A204.1 (cell line): Measurements from ENCODE around the gene SMIM29.

Source experiments
- FAIRE-seq: peaks from 2 replicates; lab custom pipeline; 2012; peaks lifted over from hg19 to GRCh38; lab: Jason Lieb, UNC

SMIM29 gene

GRCh38 chr6:34240329-34241248 is 8.2 kb downstream of the SMIM29 start:
- FAIRE-seq = no peak

DNA sequence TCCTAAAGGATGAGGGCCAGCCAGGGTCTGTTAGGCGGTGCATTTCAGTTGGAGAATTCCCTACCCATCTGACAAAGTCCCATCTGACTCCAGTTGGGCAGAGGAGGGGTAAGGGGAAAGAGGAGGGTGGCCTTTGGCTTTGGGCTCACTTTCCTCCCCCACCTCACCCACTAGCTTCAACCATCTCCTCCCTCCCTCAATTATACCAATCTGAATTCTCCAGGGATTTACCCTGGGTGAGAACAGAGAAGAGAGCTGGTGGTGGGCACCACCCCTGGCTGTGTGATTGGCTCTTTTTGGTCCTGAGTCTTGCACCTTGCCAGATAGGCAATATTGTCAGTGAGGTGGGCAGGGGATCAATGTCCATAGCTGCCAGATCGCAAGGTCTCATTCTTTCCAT is 8.9 kb downstream of the SMIM29 start:
- FAIRE-seq = no peak

- no peak for FAIRE-seq
Observed at GRCh38 chr6:34239500-34239825, 9.3 kb downstream of the SMIM29 start.

DNA sequence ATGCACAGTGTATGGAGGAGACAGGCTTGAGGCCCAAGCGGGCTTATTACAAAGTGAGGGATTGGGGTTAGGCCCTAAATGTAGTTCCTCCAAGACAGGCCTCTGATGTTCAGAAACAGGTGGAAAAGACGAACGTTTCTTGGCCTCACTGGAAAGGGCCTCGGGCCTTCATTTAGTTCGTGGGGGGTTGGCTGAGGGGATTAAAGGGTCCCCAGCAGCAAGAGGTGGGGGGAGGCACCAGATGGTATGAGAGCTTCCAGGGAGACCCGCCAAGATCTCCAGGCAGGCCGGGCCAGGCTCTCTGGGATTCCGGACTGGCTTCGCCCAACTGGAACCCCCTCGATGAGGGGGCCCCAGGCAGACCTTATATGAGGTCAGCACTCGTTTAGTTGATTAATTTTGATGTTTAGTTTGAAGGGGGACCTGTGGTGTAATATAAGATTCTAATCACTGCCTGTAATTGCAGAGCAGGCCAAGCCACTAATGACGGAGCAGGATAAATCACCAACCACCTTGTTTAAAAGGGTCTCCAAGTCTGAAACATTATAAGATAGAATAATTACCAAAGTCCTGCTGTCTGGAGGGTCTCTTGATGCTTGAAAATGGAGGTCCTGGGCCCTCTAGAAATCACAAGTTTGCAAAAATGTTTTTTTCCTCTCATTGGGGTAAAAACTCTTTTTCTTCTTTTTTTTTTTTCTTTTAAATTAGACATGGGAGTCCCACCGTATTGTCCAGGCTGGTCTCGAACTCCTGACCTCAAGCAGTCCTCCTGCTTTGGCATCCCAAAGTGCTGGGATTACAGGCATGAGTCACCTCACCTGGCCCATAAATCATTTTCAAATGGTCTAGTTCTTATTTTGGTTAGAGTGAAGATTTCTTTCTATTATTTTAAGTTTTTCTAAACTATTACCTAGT is 10.0 kb downstream of the SMIM29 start:
- no peak for FAIRE-seq

DNA sequence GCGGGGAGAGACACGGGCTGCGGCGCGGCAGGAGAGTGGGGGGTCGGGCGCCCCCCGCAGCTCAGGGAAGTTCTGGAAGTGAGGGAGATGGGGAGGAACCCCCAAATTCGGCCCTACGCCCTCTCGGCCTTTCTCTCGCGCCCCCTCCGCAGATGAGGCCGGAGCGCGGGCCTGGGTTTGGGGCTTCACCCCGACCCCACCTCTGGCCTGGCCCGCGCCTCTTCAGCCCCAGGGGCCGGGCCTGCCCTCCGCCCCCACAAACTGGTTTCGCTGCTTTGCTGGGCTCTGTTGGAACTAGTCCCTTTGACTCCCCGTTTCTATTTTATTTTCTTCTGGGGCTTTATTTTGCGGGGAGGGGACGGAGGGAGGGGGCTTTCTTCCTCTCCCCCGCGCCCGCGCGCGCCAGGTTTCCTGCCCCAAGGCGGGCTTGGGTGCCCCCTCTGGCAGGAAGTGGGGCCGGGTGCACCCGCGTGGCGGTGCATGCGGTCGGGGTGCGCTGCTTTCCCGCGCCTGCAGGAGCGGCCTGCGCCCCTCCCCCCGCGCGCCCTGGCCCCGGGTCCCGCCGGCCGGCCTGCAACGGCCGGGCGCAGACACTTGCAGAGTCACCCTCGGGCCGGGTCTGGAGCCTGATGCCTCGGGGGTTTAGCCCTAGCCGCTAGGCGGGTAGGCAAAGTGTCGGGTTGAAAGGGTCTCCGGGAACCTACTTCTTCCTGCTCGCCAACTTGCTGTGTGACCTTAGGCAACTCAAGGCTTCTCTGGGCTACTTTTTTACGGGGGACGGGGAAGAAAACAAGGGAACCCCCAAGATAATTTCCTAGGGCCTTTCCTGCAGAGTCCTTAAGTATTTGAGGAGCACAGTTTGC is 10.9 kb downstream of the SMIM29 start:
- no peak for FAIRE-seq

- no peak for FAIRE-seq
Observed at GRCh38 chr6:34237316-34237721, 11.5 kb downstream of the SMIM29 start.

GRCh38 chr6:34236443-34237315 is 12.1 kb downstream of the SMIM29 start, which contains the start of gene HMGA1:
TSS of gene HMGA1 (plus strand) at chr6:34236873. CDS start at chr6:34240781, 3,908 bp downstream.
- FAIRE-seq = no peak

GRCh38 chr6:34236131-34236442 is 12.7 kb downstream of the SMIM29 start:
- FAIRE-seq = no peak

DNA sequence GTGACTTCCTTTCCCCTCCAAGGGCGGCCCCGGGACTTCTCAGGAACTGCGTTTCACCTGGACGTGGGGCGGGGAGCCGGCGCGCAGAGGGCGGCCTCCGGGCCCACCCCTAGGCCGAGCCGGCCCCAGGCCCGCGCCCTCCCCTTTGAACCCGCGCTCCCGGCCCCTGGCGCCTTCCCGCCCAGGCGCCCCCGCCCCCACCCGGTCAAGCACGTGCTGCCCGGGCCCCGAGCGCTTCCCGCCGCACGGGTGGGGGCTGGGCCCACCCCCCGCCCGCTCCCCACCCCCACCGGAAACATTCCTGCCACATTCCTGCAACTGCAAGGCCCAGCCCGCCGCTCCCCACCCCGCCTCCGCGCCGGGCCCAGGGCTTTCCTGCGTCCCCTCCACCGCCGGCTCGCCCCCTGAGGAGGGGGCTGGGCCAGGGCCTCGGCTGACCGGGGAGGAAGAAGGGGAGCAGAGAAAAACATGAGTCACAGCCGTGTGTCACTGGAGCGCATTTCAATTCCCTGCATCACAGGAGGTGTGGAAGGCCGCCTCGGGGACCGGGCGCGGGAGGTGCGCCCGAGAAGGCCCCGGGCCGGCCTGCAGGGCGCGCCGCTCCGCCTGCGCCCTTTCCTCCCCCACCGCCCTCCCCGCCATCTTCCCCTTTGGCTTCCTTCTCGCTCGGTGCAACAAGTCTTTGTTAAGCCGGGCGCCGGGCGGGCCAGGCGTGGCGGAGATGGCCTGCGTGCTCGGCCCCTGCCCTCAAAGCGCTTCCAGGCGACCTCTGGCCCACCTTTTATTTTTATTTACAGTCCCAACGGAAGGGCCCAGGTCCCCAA is 13.3 kb downstream of the SMIM29 start:
- FAIRE-seq = no peak

DNA sequence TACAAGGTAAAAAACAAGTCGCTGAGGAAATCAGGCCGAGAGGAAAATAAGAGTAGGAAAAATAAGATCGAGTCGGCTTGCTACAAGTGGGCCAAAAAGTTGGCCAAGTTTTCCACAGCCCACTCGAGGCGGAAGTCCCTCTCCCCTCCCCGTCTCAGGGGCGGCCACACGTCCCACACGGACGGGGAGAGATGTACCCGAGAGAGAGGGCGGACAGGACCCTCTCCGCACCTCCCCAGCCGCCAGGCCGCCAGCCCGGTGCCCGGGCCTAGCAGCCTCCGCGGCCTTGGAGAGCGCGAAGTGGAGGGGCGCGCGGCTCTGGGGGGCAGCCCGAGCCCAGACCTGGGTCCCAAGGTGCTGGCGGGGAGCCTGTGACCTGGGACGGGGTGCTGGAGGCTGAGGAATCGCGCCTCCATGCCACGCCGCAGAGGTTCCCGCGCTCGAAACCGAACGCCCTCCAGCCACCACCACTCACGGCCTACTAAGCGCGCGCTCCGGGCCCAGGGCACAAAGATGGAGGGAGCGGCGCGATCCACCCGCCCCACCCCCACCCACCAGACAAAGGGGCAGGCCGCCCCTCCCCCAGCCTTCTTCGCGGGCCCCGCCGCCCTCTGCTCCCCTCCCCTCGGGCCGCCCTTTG is 14.0 kb downstream of the SMIM29 start:
- FAIRE-seq = no peak

DNA sequence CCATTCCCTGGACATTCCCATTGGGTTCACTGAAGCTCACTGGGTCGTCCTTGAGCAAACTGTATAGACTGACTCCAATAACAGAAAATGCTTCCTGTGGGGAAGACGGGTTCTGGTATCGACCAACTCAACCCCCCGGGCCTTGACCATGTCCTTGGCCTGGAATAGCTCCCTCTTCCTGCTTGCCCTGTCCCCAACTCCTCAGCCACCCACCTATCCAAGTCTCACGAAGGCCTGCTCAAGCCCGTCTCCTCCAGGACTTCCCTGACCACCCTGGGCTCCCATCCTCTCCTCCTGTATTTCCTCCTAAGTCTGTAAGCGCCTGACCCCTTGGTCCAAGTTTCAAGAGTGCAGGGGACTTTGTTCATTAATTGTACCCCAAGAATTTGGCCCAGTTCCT is 14.9 kb downstream of the SMIM29 start:
- no peak for FAIRE-seq

DNA sequence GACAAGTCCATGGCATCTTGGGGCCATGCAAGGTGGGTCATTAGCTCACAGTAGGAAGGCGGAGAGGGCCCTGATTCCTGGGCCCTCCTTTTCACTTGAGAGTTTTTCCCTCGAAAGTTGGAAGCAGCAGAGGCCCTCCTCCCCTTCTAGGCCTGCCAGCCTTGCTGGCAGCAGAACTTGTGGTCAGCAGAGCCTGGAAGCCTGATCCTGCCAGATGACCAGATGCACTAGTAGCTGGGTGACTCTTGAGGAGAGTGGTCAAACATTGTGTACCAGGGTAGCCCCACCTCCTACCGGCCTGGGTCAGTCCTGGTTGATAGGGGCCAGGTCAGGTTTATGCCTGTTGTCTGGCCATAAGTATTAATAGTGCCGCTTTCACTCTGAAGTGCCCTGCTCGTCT is 15.9 kb downstream of the SMIM29 start:
- FAIRE-seq = no peak

DNA sequence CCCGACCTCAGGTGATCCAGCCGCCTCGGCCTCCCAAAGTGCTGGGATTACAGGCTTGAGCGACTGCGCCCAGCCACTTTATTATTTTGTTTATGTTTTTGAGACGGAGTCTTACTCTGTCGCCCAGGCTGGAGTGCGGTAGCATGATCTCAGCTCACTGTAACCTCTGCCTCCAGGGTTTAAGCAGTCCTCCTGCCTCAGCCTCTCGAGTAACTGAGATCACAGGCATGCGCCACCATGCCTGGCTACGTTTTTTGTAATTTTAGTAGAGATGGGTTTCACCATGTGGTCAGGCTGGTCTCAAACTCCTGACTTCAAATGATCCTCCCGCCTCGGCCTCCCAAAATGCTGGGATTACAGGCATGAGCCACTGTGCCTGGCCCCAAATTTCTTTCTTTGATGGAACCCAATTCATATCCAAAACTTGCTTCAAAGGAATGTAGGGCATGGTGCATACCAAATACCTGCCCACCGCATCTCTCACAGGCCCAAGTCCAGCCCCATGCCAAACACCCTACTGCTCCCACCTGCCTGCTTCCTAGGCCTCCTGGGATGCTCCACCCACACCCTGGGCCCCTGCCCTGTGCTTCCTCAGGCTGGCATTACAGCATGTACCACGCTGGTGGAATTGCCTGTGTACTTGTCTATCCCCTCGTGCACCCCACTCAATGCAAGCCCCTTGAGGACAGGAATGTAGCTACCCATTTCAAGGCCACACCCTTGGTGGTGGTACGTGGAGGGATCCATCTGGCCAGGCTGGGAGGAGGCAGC is 17.1 kb downstream of the SMIM29 start:
- no peak for FAIRE-seq

GRCh38 chr6:34230653-34231371 is 18.0 kb downstream of the SMIM29 start:
- FAIRE-seq = no peak

- no peak for FAIRE-seq
Observed at GRCh38 chr6:34229877-34230276, 18.9 kb downstream of the SMIM29 start.

DNA sequence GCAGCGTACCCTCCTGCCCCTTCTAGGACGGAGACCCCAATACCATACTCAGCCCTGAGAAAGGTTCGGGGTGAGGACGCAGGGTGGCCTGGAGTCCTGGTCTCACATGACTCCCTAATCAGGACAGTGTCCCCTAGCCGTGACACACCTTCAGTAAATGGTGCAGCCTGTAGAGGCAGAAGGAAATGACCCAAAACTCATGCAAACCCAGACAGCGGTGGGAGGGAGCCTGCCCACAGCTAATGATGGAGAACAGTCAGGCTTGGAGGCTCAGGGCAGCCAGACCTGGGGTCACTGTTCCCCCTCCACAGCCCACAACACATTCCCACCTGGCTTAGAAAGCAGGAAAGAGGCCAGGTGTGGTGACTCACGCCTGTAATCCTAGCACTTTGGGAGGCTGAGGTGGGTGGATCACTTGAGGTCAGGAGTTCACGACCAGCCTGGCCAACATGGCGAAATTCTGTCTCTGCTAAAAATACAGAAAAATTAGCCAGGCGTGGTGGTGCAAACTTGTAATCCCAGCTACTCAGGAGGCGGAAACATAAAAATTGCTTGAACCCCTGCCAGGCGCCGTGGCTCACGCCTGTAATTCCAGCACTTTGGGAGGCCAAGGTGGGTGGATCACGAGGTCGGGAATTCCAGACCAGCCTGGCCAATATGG is 20.9 kb downstream of the SMIM29 start:
- no peak for FAIRE-seq

GRCh38 chr6:34226731-34227586 is 21.8 kb downstream of the SMIM29 start:
- no peak for FAIRE-seq
